ENCODE measurements around the gene ATL3. TPM values are rescaled to one million over a fixed set of nuclear protein-coding genes. Genes with fewer than 3 reads are reported as not detected.
"Not testable (repeated sequence)": the region's sequence is repeated elsewhere in the genome, so short reads cannot be mapped to it uniquely, and the experiment has no call there.

Gene ATL3
- total RNA-seq, 2 donors from 2014 or later = 17.8 to 32.7 TPM

DNA sequence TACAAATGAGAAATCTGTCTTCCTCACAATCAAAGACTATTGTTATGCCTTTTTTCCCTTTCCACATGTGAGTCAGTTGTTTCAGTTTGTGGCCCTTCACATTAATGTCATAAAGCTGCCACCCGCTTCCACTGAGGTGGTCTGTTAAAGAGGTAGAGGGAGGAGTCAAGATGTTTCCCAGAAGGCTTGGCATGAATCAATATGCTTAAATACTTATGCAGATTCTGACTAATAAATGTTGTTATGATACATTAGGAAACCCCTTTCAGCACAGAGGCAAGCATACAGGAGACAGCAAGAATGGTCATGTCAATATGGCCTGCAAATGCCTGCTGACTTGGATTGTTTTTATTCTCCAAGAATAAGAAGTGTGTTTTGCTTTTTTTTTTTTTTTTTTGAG is 16.7 kb upstream of the ATL3 start:
- no peak for TF ChIP-seq POLR2A (IDR thresholded peaks at IDR 0.05)
- TF ChIP-seq, protein P1, sequence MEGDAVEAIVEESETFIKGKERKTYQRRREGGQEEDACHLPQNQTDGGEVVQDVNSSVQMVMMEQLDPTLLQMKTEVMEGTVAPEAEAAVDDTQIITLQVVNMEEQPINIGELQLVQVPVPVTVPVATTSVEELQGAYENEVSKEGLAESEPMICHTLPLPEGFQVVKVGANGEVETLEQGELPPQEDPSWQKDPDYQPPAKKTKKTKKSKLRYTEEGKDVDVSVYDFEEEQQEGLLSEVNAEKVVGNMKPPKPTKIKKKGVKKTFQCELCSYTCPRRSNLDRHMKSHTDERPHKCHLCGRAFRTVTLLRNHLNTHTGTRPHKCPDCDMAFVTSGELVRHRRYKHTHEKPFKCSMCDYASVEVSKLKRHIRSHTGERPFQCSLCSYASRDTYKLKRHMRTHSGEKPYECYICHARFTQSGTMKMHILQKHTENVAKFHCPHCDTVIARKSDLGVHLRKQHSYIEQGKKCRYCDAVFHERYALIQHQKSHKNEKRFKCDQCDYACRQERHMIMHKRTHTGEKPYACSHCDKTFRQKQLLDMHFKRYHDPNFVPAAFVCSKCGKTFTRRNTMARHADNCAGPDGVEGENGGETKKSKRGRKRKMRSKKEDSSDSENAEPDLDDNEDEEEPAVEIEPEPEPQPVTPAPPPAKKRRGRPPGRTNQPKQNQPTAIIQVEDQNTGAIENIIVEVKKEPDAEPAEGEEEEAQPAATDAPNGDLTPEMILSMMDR (IDR thresholded peaks at IDR 0.05) = no peak
- no peak for DNase-seq
- no peak overlapping the region for H3K27ac ChIP-seq
- WGBS, 2 donors = 95 to 100% methylated on average over 1 of the region's 1 CpG
- no peak overlapping the region for H3K4me3 ChIP-seq
- no peaks in the 10 kb centered on the region for H3K9me3 ChIP-seq
- no peaks in the 10 kb centered on the region for H3K27me3 ChIP-seq
- intact Hi-C loops (cut with DNase I) = no loop called here
- peaks cover 28% of the 10 kb centered on the region for H3K4me1 ChIP-seq
- ATAC-seq = no peak
- no peaks in the 10 kb centered on the region for H3K36me3 ChIP-seq (replicated peaks in 1 of 2; ENCODE audit: insufficient read depth in 1 of 2, low read depth in 2 of 2)

DNA sequence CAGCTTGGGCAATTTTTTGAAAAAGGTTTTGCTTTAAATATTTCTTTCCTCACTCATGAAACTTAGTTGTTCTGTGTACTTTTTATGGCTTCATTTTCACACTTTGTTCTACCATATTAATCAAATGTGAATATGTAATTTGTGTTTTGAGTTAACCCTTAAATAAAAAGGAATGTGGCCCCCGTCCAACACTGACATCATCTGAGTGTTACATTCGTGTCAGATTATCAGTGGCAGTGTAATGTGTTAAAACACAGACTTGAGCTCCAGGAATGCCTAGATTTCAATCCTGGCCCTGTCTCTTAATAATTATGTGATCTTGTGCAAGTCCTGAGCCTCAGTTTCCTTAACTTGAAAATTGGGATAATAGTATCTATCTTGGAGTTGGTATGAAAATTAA is 15.8 kb upstream of the ATL3 start:
- intact Hi-C loops (cut with DNase I) = no loop called here
- H3K9me3 ChIP-seq = no peaks in the 10 kb centered on the region
- DNase-seq (peak in 1 of 4 donors; percentile 25), ATAC-seq (no peak)
- 35 to 37% methylated on average over 2 of the region's 2 CpGs for WGBS, 2 donors
- H3K4me1 ChIP-seq = peaks cover 31% of the 10 kb centered on the region
- H3K27ac ChIP-seq = no peak overlapping the region
- no peak for TF ChIP-seq POLR2A (IDR thresholded peaks at IDR 0.05)
- TF ChIP-seq, protein P1 (IDR thresholded peaks at IDR 0.05) = no peak
- H3K4me3 ChIP-seq = no peak overlapping the region
- no peaks in the 10 kb centered on the region for H3K27me3 ChIP-seq
- no peaks in the 10 kb centered on the region for H3K36me3 ChIP-seq (replicated peaks in 1 of 2; ENCODE audit: insufficient read depth in 1 of 2, low read depth in 2 of 2)

DNA sequence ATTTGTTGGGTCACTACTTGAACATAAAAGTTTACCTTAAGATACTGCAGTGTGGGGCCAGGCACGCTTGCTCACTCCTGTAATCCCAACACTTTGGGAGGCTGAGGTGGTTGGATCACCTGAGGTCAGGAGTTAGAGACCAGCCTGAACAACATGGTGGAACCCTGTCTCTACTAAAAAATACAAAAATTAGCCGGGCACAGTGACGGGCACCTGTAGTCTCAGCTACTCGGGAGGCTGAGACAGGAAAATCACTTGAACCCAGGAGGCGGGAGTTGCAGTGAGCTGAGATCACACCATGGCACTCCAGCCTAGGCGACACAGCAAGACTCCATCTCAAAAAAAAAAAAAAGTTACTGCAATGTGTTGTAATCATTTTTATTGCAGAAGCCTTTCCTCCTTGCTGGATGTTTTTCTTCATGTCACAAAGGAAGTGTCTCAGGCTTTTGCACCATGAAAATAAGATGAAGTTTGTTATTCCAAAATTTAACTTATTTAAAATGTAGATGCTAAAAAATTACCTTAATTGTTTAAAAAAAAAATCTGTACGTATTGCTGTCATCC is 14.1 kb upstream of the ATL3 start:
- peaks cover 37% of the 10 kb centered on the region for H3K4me1 ChIP-seq
- H3K36me3 ChIP-seq (replicated peaks in 1 of 2; ENCODE audit: insufficient read depth in 1 of 2, low read depth in 2 of 2); H3K4me3 ChIP-seq; H3K9me3 ChIP-seq; H3K27ac ChIP-seq; H3K27me3 ChIP-seq; intact Hi-C loops (cut with DNase I); ATAC-seq; DNase-seq: not testable (repeated sequence)
- 88 to 91% methylated on average over 6 to 7 of the region's 7 CpGs for WGBS, 2 donors

DNA sequence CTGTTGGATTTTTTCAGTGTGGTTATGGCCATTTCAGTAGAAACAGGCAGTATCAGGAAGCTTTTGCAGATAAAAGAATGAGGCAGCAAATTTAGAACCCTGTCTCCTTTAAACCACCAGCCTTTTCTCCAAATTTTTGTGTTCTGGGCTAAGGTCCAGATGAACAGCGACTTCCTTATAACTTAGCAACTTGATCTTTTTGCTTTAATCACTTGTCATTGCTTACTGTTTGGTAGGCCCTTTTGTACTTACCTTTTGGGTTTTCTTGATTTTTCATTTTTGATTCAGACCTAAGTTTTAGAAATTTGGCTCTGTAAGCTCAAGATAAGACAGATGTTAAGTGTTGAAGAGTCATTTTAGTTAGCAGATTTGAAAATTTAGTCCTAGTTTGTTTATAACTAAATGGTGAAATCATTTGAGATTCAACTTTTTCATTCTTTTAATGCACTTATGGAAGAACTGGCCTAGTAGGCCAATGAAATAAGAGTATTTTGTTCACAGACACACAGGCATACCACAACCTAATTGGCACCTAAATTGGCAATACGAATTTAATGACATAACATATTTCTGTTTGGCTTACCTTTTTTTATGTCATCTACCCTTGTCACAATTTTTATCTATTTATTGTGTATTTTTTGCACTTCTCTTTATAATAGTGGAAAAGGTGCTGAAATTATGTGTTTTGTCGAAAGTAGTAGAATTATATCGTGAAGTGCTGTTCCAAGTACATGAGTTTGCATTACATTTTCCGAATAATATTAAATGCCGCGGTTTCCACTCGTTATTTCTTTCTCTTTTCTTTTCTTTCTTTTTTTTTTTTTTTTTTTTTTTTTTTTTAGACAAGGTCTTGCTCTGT is 12.2 kb upstream of the ATL3 start:
- H3K27me3 ChIP-seq = no peaks in the 10 kb centered on the region
- intact Hi-C loops (cut with DNase I) = no loop called here
- peaks cover 37% of the 10 kb centered on the region for H3K4me1 ChIP-seq
- WGBS, 2 donors = 69 to 73% methylated on average over 8 of the region's 8 CpGs
- H3K9me3 ChIP-seq = no peaks in the 10 kb centered on the region
- ATAC-seq (no peak), DNase-seq (peak in 1 of 4 donors; percentile 39)
- no peaks in the 10 kb centered on the region for H3K36me3 ChIP-seq (replicated peaks in 1 of 2; ENCODE audit: insufficient read depth in 1 of 2, low read depth in 2 of 2)
- no peak overlapping the region for H3K4me3 ChIP-seq
- TF ChIP-seq POLR2A (IDR thresholded peaks at IDR 0.05) = no peak
- TF ChIP-seq, protein P1 (IDR thresholded peaks at IDR 0.05) = no peak
- peak overlapping the region in 3 of 4 donors; percentile 96 to 98 (median 97) for H3K27ac ChIP-seq

DNA sequence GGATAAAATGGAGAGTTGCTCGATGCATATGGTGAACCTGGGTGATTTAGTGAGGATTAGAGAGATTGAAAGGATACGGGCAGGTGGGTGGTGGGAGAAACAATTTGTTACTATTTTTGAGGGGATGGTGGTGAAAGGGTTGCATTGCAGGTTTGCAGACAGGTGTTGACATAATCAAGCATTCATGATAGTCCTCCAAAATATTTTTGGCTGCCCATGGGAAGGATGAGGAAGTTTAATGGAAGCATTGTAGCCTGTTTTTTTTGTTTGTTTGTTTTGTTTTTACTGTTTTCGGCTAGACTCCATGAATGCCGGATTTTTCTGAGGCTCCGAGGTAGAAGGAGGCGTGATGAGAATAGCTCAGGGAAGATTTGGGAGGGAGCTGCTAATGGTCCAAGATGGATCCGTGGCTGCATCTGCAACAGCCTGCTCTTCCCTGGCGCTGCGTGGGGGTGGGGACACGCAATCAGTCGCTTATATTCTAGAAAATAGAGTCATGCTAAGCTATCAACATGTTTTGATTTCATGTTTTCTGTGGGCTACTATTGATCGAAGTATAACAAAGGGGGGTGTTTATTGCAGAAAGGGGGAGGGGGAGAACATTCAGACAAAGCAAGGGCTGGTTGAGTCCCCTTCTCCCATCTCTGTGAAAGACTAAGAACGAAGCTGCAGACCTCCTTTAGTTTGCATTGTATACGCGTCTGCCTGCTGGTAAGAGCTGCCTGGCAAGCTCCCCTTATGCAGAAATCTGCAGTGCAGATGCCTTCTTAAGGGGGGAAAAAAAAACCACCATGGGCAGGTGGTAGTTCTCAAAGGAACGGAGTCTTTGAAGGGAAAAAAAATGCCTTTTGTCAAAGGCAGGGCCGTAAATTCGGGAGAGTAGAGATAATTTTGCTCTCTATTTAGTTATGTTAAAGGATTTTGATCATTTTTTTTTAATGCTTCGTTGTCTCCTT is 11.2 kb upstream of the ATL3 start:
- peaks cover 36% of the 10 kb centered on the region for H3K4me1 ChIP-seq
- peak overlapping the region; percentile 80 to 98 (median 96) for H3K27ac ChIP-seq
- H3K4me3 ChIP-seq = peak overlapping the region; percentile 76 to 78
- TF ChIP-seq POLR2A (IDR thresholded peaks at IDR 0.05) = no peak
- TF ChIP-seq, protein P1 (IDR thresholded peaks at IDR 0.05) = peak in 5 of 7 experiments; percentile 26 to 78 (median 49)
- H3K27me3 ChIP-seq = no peaks in the 10 kb centered on the region
- H3K9me3 ChIP-seq = no peaks in the 10 kb centered on the region
- intact Hi-C loops (cut with DNase I) = no loop called here
- ATAC-seq (no peak), DNase-seq (peak; percentile 11 to 50 (median 30))
- WGBS, 2 donors = 1 to 2% methylated on average over 19 of the region's 19 CpGs
- H3K36me3 ChIP-seq (replicated peaks in 1 of 2; ENCODE audit: insufficient read depth in 1 of 2, low read depth in 2 of 2) = no peaks in the 10 kb centered on the region

All from body of pancreas (tissue), 4 donors.